Activated T-cell treated with anti-CD3 and anti-CD28 coated beads, Interleukin-2, amount 50 U/mL, for 24 hours (primary cell): ENCODE measurements around the gene SOCS2.
"Not testable (repeated sequence)": the region's sequence is repeated elsewhere in the genome, so short reads cannot be mapped to it uniquely, and the experiment has no call there.

Source experiments
- DNase-seq: peaks from one replicate; pipeline ENCODE4 v3.0.0-alpha.2; 2020
- H3K27ac Mint-ChIP-seq: 2 replicates; pipeline ENCODE4 v1.8.0; 2020; ENCODE audit warnings: mild to moderate bottlenecking, mixed read lengths
- H3K27me3 Mint-ChIP-seq: 2 replicates; pipeline ENCODE4 v1.8.0; 2020; ENCODE audit warnings: mixed read lengths
- H3K36me3 Mint-ChIP-seq: 2 replicates; pipeline ENCODE4 v1.8.0; 2020; ENCODE audit warnings: low read depth, mixed read lengths
- H3K4me1 Mint-ChIP-seq: 2 replicates; pipeline ENCODE4 v1.8.0; 2020; ENCODE audit warnings: low read depth, mixed read lengths
- H3K4me3 Mint-ChIP-seq: 2 replicates; pipeline ENCODE4 v1.8.0; 2020; ENCODE audit warnings: mild to moderate bottlenecking, moderate library complexity, mixed read lengths
- H3K9me3 Mint-ChIP-seq: 2 replicates; pipeline ENCODE4 v1.8.0; 2020; ENCODE audit warnings: mixed read lengths

The SOCS2 gene

GRCh38 chr12:93550748-93551611 lies 21.5 kb upstream of the SOCS2 start:
- H3K4me3 Mint-ChIP-seq = no peak overlapping the region
- H3K9me3 Mint-ChIP-seq = no peaks in the 10 kb centered on the region
- H3K27ac Mint-ChIP-seq = no peak overlapping the region
- H3K27me3 Mint-ChIP-seq = no peaks in the 10 kb centered on the region
- no peak for DNase-seq
- no peaks in the 10 kb centered on the region for H3K36me3 Mint-ChIP-seq
- peaks cover 6% of the 10 kb centered on the region for H3K4me1 Mint-ChIP-seq

- Mint-ChIP-seq H3K36me3 (no peaks in the 10 kb centered on the region), H3K9me3 (no peaks in the 10 kb centered on the region), H3K4me1 (peaks cover 6% of the 10 kb centered on the region), H3K27ac (no peak overlapping the region), H3K27me3 (no peaks in the 10 kb centered on the region), H3K4me3 (no peak overlapping the region)
- no peak for DNase-seq
These were observed 20.0 kb upstream of the SOCS2 start for GRCh38 chr12:93552427-93552826.

- H3K9me3 Mint-ChIP-seq = peaks cover 16% of the 10 kb centered on the region
- H3K27me3 Mint-ChIP-seq, H3K4me1 Mint-ChIP-seq, H3K27ac Mint-ChIP-seq, H3K4me3 Mint-ChIP-seq, DNase-seq: not testable (repeated sequence)
- peaks cover 13% of the 10 kb centered on the region for H3K36me3 Mint-ChIP-seq
These were observed 14.6 kb upstream of the SOCS2 start for GRCh38 chr12:93557879-93558278.

GRCh38 chr12:93558685-93559084 lies 13.8 kb upstream of the SOCS2 start:
- H3K27me3 Mint-ChIP-seq, H3K4me3 Mint-ChIP-seq, H3K4me1 Mint-ChIP-seq, H3K27ac Mint-ChIP-seq, DNase-seq: not testable (repeated sequence)
- H3K9me3 Mint-ChIP-seq = peaks cover 16% of the 10 kb centered on the region
- peaks cover 13% of the 10 kb centered on the region for H3K36me3 Mint-ChIP-seq

- Mint-ChIP-seq H3K4me1 (peaks cover 3% of the 10 kb centered on the region), H3K27ac (no peak overlapping the region), H3K36me3 (peaks cover 5% of the 10 kb centered on the region), H3K27me3 (peaks cover 4% of the 10 kb centered on the region), H3K4me3 (no peak overlapping the region), H3K9me3 (peaks cover 6% of the 10 kb centered on the region)
- no peak for DNase-seq
These were observed 8.5 kb upstream of the SOCS2 start for GRCh38 chr12:93563807-93564538.

GRCh38 chr12:93565760-93566159 lies 6.7 kb upstream of the SOCS2 start:
- H3K27ac Mint-ChIP-seq = no peak overlapping the region
- no peaks in the 10 kb centered on the region for H3K36me3 Mint-ChIP-seq

GRCh38 chr12:93567174-93567573 lies 5.3 kb upstream of the SOCS2 start:
- H3K4me1 Mint-ChIP-seq = peaks cover 7% of the 10 kb centered on the region
- no peaks in the 10 kb centered on the region for H3K36me3 Mint-ChIP-seq
- no peak for DNase-seq
- H3K4me3 Mint-ChIP-seq = no peak overlapping the region
- peaks cover 6% of the 10 kb centered on the region for H3K27me3 Mint-ChIP-seq
- no peak overlapping the region for H3K27ac Mint-ChIP-seq
- H3K9me3 Mint-ChIP-seq = no peaks in the 10 kb centered on the region

More at GRCh38 chr12:93565760-93566159, 6.7 kb upstream of the SOCS2 start:
- Mint-ChIP-seq H3K4me1 (peaks cover 6% of the 10 kb centered on the region), H3K4me3 (no peak overlapping the region), H3K9me3 (no peaks in the 10 kb centered on the region), H3K27me3 (peaks cover 4% of the 10 kb centered on the region)
- DNase-seq = no peak

- no peak overlapping the region for H3K4me3 Mint-ChIP-seq
- H3K9me3 Mint-ChIP-seq = no peaks in the 10 kb centered on the region
- H3K27ac Mint-ChIP-seq = no peak overlapping the region
- H3K27me3 Mint-ChIP-seq = peaks cover 15% of the 10 kb centered on the region
- peaks cover 16% of the 10 kb centered on the region for H3K4me1 Mint-ChIP-seq
- no peak for DNase-seq
- H3K36me3 Mint-ChIP-seq = no peaks in the 10 kb centered on the region
These were observed 4.4 kb upstream of the SOCS2 start for GRCh38 chr12:93568091-93568490.

- peaks cover 22% of the 10 kb centered on the region for H3K4me1 Mint-ChIP-seq
- H3K9me3 Mint-ChIP-seq = no peaks in the 10 kb centered on the region
- DNase-seq = no peak
- H3K27me3 Mint-ChIP-seq = peaks cover 22% of the 10 kb centered on the region
- H3K4me3 Mint-ChIP-seq = peak overlapping the region; percentile 82
- no peaks in the 10 kb centered on the region for H3K36me3 Mint-ChIP-seq
- no peak overlapping the region for H3K27ac Mint-ChIP-seq
These were observed 3.2 kb upstream of the SOCS2 start for GRCh38 chr12:93569301-93569655.

GRCh38 chr12:93569656-93570551 lies 2.6 kb upstream of the SOCS2 start:
- DNase-seq = peak; percentile 81
- H3K4me3 Mint-ChIP-seq = peak overlapping the region; percentile 82

GRCh38 chr12:93570552-93571364 lies 1.7 kb upstream of the SOCS2 start:
- Mint-ChIP-seq H3K4me3 (peak overlapping the region; percentile 82), H3K27ac (peak overlapping the region; percentile 86), H3K4me1 (peaks cover 22% of the 10 kb centered on the region), H3K27me3 (peaks cover 30% of the 10 kb centered on the region), H3K9me3 (no peaks in the 10 kb centered on the region), H3K36me3 (peaks cover 7% of the 10 kb centered on the region)
- peak; percentile 95 for DNase-seq

More at GRCh38 chr12:93569656-93570551, 2.6 kb upstream of the SOCS2 start:
- no peaks in the 10 kb centered on the region for H3K9me3 Mint-ChIP-seq
- peaks cover 27% of the 10 kb centered on the region for H3K27me3 Mint-ChIP-seq
- peaks cover 4% of the 10 kb centered on the region for H3K36me3 Mint-ChIP-seq
- peaks cover 22% of the 10 kb centered on the region for H3K4me1 Mint-ChIP-seq
- H3K27ac Mint-ChIP-seq = peak overlapping the region; percentile 83

- Mint-ChIP-seq H3K36me3 (peaks cover 11% of the 10 kb centered on the region), H3K9me3 (no peaks in the 10 kb centered on the region), H3K27me3 (peaks cover 30% of the 10 kb centered on the region), H3K27ac (peak overlapping the region; percentile 67), H3K4me3 (peak overlapping the region; percentile 82), H3K4me1 (peaks cover 22% of the 10 kb centered on the region)
- DNase-seq = peak; percentile 81
These were observed 1.0 kb upstream of the SOCS2 start for GRCh38 chr12:93571365-93571924.

- peak overlapping the region; percentile 81 for H3K4me3 Mint-ChIP-seq
- H3K27me3 Mint-ChIP-seq = peaks cover 28% of the 10 kb centered on the region
- H3K27ac Mint-ChIP-seq = peak overlapping the region; percentile 81
- H3K36me3 Mint-ChIP-seq = peaks cover 18% of the 10 kb centered on the region
- no peaks in the 10 kb centered on the region for H3K9me3 Mint-ChIP-seq
- peaks cover 32% of the 10 kb centered on the region for H3K4me1 Mint-ChIP-seq
- peak; percentile 65 for DNase-seq
These were observed 457 bp downstream of the SOCS2 start for GRCh38 chr12:93572712-93573551.
